ENCODE data around the gene NIBAN1. TPM values are rescaled to one million over a fixed set of nuclear protein-coding genes. Genes with fewer than 3 reads are reported as not detected.
"Not testable (repeated sequence)": the region's sequence is repeated elsewhere in the genome, so short reads cannot be mapped to it uniquely, and the experiment has no call there.

The NIBAN1 gene
- total RNA-seq, 1 donor from 2014 or later: 22.8 TPM

DNA sequence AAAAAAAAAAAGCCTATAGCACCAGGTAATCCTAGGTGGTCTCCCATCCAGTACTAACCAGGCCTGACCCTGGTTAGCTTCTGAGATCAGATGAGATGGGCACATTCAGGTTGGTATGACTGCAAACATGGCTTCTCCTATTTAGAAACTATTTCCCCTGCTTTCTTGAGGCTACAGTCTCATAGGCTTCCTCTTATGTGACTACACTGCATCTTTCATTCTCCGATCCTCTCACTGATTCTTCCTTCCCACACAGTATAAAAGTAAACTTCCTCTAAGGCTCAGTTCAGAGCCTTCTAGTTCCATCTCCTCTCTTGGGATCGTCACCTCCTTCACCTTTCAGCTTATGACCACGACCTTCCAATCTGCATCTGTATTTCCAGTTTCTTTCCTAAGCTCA, 40.6 kb upstream of the NIBAN1 start:
- TF ChIP-seq POLR2AphosphoS5 (IDR thresholded peaks at IDR 0.05; ENCODE audit: insufficient read depth in 1 of 2, low read depth in 1 of 2) (no peak), POLR2A (IDR thresholded peaks at IDR 0.05) (no peak)
- TF ChIP-seq, protein P1, sequence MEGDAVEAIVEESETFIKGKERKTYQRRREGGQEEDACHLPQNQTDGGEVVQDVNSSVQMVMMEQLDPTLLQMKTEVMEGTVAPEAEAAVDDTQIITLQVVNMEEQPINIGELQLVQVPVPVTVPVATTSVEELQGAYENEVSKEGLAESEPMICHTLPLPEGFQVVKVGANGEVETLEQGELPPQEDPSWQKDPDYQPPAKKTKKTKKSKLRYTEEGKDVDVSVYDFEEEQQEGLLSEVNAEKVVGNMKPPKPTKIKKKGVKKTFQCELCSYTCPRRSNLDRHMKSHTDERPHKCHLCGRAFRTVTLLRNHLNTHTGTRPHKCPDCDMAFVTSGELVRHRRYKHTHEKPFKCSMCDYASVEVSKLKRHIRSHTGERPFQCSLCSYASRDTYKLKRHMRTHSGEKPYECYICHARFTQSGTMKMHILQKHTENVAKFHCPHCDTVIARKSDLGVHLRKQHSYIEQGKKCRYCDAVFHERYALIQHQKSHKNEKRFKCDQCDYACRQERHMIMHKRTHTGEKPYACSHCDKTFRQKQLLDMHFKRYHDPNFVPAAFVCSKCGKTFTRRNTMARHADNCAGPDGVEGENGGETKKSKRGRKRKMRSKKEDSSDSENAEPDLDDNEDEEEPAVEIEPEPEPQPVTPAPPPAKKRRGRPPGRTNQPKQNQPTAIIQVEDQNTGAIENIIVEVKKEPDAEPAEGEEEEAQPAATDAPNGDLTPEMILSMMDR (IDR thresholded peaks at IDR 0.05): no peak

DNA sequence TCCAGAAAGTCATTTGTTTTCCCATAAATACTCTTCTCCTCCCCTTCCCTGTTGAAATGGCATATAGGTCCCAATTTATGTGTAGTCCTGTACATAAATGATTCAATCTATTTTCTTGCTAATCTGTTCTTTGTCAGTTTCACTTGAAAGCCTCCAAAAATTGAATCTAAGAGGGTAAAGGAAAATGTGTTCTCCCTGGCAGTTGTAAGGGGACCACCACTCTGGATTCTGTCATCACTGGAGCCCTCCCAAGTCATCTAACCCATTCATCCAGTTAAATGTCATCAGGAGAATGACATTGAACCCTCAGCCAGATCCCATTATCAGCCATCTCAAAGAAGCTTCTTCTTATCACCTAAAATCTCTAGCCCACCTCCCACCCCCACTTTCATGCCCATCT, 36.1 kb upstream of the NIBAN1 start:
- Histone ChIP-seq H3K27me3 (no peaks in the 10 kb centered on the region), H3K9me3 (no peaks in the 10 kb centered on the region), H3K4me3 (no peak overlapping the region), H3K36me3 (no peaks in the 10 kb centered on the region), H3K27ac (no peak overlapping the region), H3K4me1 (no peaks in the 10 kb centered on the region)
- no peak for DNase-seq (ENCODE audit: extremely low spot score in 2 of 2)
- intact Hi-C loops (cut with DNase I): no loop called here
- TF ChIP-seq, protein P1 (IDR thresholded peaks at IDR 0.05): no peak
- TF ChIP-seq POLR2A (IDR thresholded peaks at IDR 0.05): no peak
- TF ChIP-seq POLR2AphosphoS5 (IDR thresholded peaks at IDR 0.05; ENCODE audit: insufficient read depth in 1 of 2, low read depth in 1 of 2): no peak

More for the DNA sequence above, 40.6 kb upstream of the NIBAN1 start:
- intact Hi-C loops (cut with DNase I): no loop called here
- no peak overlapping the region for H3K27ac ChIP-seq
- DNase-seq (ENCODE audit: extremely low spot score in 2 of 2): no peak
- H3K4me3 ChIP-seq: no peak overlapping the region
- no peaks in the 10 kb centered on the region for H3K4me1 ChIP-seq
- H3K36me3 ChIP-seq: no peaks in the 10 kb centered on the region
- no peaks in the 10 kb centered on the region for H3K27me3 ChIP-seq
- H3K9me3 ChIP-seq: no peaks in the 10 kb centered on the region

GRCh38 chr1:185008838-185009237, 34.5 kb upstream of the NIBAN1 start:
- no peak for DNase-seq (ENCODE audit: extremely low spot score in 2 of 2)
- intact Hi-C loops (cut with DNase I): no loop called here
- TF ChIP-seq POLR2AphosphoS5 (IDR thresholded peaks at IDR 0.05; ENCODE audit: insufficient read depth in 1 of 2, low read depth in 1 of 2) (no peak), POLR2A (IDR thresholded peaks at IDR 0.05) (no peak)
- TF ChIP-seq, protein P1 (IDR thresholded peaks at IDR 0.05): no peak

GRCh38 chr1:185001312-185001880, 27.1 kb upstream of the NIBAN1 start:
- H3K9me3 ChIP-seq; H3K36me3 ChIP-seq; H3K4me1 ChIP-seq; DNase-seq (ENCODE audit: extremely low spot score in 2 of 2); intact Hi-C loops (cut with DNase I); H3K27me3 ChIP-seq; H3K27ac ChIP-seq; H3K4me3 ChIP-seq: not testable (repeated sequence)

More at GRCh38 chr1:185008838-185009237, 34.5 kb upstream of the NIBAN1 start:
- Histone ChIP-seq H3K4me1 (no peaks in the 10 kb centered on the region), H3K27me3 (no peaks in the 10 kb centered on the region), H3K27ac (no peak overlapping the region), H3K9me3 (no peaks in the 10 kb centered on the region), H3K4me3 (no peak overlapping the region), H3K36me3 (no peaks in the 10 kb centered on the region)

DNA sequence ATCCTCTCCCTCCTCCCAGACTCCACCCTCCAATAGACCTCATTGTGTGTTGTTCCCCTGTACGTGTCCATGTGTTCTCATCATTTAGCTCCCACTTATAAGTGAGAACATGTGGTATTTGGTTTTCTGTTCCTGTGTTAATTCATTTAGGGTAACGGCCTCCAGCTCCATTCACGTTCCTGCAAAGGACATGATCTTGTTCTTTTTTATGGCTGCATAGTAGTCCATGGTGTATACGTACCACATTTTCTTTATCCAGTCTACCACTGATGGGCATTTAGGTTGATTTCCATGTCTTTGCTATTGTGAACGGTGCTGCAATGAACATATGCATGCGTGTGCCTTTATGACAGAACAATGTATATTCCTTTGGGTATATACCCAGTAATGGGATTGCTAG, 25.7 kb upstream of the NIBAN1 start:
- H3K27ac ChIP-seq; H3K27me3 ChIP-seq; intact Hi-C loops (cut with DNase I); H3K36me3 ChIP-seq; H3K4me3 ChIP-seq; DNase-seq (ENCODE audit: extremely low spot score in 2 of 2); H3K9me3 ChIP-seq; H3K4me1 ChIP-seq: not testable (repeated sequence)

GRCh38 chr1:184994301-184994700, 20.0 kb upstream of the NIBAN1 start:
- Histone ChIP-seq H3K4me3 (no peak overlapping the region), H3K27ac (no peak overlapping the region), H3K9me3 (no peaks in the 10 kb centered on the region), H3K4me1 (no peaks in the 10 kb centered on the region), H3K36me3 (no peaks in the 10 kb centered on the region), H3K27me3 (no peaks in the 10 kb centered on the region)
- TF ChIP-seq, protein P1 (IDR thresholded peaks at IDR 0.05): no peak
- TF ChIP-seq POLR2AphosphoS5 (IDR thresholded peaks at IDR 0.05; ENCODE audit: insufficient read depth in 1 of 2, low read depth in 1 of 2): no peak
- TF ChIP-seq POLR2A (IDR thresholded peaks at IDR 0.05): no peak
- intact Hi-C loops (cut with DNase I): no loop called here
- DNase-seq (ENCODE audit: extremely low spot score in 2 of 2): no peak

Measured in vagina (tissue), 2 donors.